NB4 (cell line): Measurements from ENCODE around the gene ZG16.

ENCODE experiments used
- DNase-seq: peaks from one replicate; pipeline ENCODE4 v3.0.0; 2010; ENCODE audit warnings: low read depth
- H3K4me3 ChIP-seq: one replicate; pipeline ENCODE4 v1.5.1; 2011; ENCODE audit warnings: mild to moderate bottlenecking, low read depth, low read length, moderate library complexity
- MAX ChIP-seq: IDR thresholded peaks from 2 replicates; pipeline ENCODE4 v1.6.1; 2011; ENCODE audit warnings: low read depth, low read length
- MYC ChIP-seq: IDR thresholded peaks from 2 replicates; pipeline ENCODE4 v1.6.1; 2011; ENCODE audit warnings: low read depth, low read length
- POLR2A ChIP-seq: IDR thresholded peaks from 2 replicates; pipeline ENCODE4 v1.6.1; 2011; ENCODE audit warnings: mild to moderate bottlenecking; ENCODE audit not compliant: insufficient read length; ENCODE audit errors: extremely low read depth
- TF ChIP-seq, protein P1 (sequence below): IDR thresholded peaks from one replicate; pipeline ENCODE4 v1.5.1; 2012; ENCODE audit warnings: low read depth, low read length

Gene ZG16

GRCh38 chr16:29830774-29831173, 52.7 kb downstream of the ZG16 start:
- DNase-seq = no peak
- no peak overlapping the region for H3K4me3 ChIP-seq
- TF ChIP-seq, protein P1, sequence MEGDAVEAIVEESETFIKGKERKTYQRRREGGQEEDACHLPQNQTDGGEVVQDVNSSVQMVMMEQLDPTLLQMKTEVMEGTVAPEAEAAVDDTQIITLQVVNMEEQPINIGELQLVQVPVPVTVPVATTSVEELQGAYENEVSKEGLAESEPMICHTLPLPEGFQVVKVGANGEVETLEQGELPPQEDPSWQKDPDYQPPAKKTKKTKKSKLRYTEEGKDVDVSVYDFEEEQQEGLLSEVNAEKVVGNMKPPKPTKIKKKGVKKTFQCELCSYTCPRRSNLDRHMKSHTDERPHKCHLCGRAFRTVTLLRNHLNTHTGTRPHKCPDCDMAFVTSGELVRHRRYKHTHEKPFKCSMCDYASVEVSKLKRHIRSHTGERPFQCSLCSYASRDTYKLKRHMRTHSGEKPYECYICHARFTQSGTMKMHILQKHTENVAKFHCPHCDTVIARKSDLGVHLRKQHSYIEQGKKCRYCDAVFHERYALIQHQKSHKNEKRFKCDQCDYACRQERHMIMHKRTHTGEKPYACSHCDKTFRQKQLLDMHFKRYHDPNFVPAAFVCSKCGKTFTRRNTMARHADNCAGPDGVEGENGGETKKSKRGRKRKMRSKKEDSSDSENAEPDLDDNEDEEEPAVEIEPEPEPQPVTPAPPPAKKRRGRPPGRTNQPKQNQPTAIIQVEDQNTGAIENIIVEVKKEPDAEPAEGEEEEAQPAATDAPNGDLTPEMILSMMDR = no peak
- no peak for TF ChIP-seq MAX
- TF ChIP-seq POLR2A = no peak
- TF ChIP-seq MYC = no peak

- no peak for DNase-seq
- H3K4me3 ChIP-seq = no peak overlapping the region
- TF ChIP-seq, protein P1 = no peak
- TF ChIP-seq MAX (no peak), POLR2A (no peak), MYC (no peak)
Measured at GRCh38 chr16:29831490-29831889, 53.4 kb downstream of the ZG16 start.
